HG02759 (cell line): ENCODE results near the gene SLC12A8.

ENCODE experiments used
- ATAC-seq: cut with Tn5 transposase; IDR thresholded peaks from one replicate; pipeline ENCODE4 v1.9.1; 2021; ENCODE audit warnings: mild to moderate bottlenecking, moderate library complexity; ENCODE audit not compliant: unreplicated experiment

SLC12A8 gene

GRCh38 chr3:125140818-125141595 lies 71.5 kb downstream of the SLC12A8 start:
- peak; percentile 22 for ATAC-seq

- no peak for ATAC-seq
These were observed 72.3 kb downstream of the SLC12A8 start for GRCh38 chr3:125140011-125140817.

GRCh38 chr3:125139386-125139785 lies 73.2 kb downstream of the SLC12A8 start:
- no peak for ATAC-seq

- no peak for ATAC-seq
These were observed 75.1 kb downstream of the SLC12A8 start for GRCh38 chr3:125137358-125138033.

- no peak for ATAC-seq
These were observed 75.6 kb downstream of the SLC12A8 start for GRCh38 chr3:125136966-125137357.

GRCh38 chr3:125136515-125136914 lies 76.0 kb downstream of the SLC12A8 start:
- no peak for ATAC-seq

GRCh38 chr3:125134952-125135351 lies 77.6 kb downstream of the SLC12A8 start:
- ATAC-seq: no peak

GRCh38 chr3:125132815-125133214 lies 79.7 kb downstream of the SLC12A8 start:
- ATAC-seq: peak; percentile 39

- ATAC-seq: no peak
These were observed 83.0 kb downstream of the SLC12A8 start for GRCh38 chr3:125129512-125129997.

- no peak for ATAC-seq
These were observed 83.6 kb downstream of the SLC12A8 start for GRCh38 chr3:125128861-125129501.

- ATAC-seq: no peak
These were observed 86.2 kb downstream of the SLC12A8 start for GRCh38 chr3:125126323-125126722.

- ATAC-seq: no peak
These were observed 86.7 kb downstream of the SLC12A8 start for GRCh38 chr3:125125821-125126245.

GRCh38 chr3:125123451-125124305 lies 88.9 kb downstream of the SLC12A8 start:
- no peak for ATAC-seq

GRCh38 chr3:125121246-125122010 lies 91.1 kb downstream of the SLC12A8 start:
- ATAC-seq: peak; percentile 48

- ATAC-seq: no peak
These were observed 92.0 kb downstream of the SLC12A8 start for GRCh38 chr3:125120379-125121122.

GRCh38 chr3:125119752-125120378 lies 92.7 kb downstream of the SLC12A8 start:
- peak; percentile 74 for ATAC-seq

GRCh38 chr3:125118600-125118999 lies 93.9 kb downstream of the SLC12A8 start:
- no peak for ATAC-seq

GRCh38 chr3:125117631-125118191 lies 94.8 kb downstream of the SLC12A8 start:
- no peak for ATAC-seq
